ENCODE measurements around the gene NEDD4. TPM values are rescaled to one million over a fixed set of nuclear protein-coding genes. Genes with fewer than 3 reads are reported as not detected.

Gene NEDD4
- polyA plus RNA-seq, 1 of the 3 experiments (the other 2 are of a cell fraction), result 12.9 TPM

DNA sequence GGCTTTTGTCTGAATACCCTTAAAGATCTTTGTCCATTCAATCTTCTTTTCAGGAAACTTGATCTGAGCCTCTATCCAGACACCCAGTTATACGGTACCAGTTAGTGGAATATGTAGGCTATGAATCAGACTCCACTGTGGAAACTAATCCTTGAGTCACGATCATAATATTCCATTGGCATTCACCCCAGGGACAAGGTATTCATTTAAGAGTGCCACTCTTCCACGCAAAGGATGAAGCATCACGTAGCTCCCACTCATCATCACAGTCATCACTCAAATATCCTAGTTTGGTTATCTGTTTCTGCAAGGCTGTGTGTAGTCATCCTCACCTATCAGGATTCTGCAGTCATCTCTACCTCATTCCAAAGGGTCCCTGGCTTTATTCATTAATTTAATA, 85.6 kb downstream of the NEDD4 start:
- peaks cover 3 to 14% of the 10 kb centered on the region in 2 experiments for H3K4me1 ChIP-seq (ENCODE audit: control insufficient read depth in 1 of 2, insufficient read depth in 2 of 2, low read depth in 1 of 2, low read length in 1 of 2)
- H3K27me3 ChIP-seq (ENCODE audit: insufficient read depth), result no peaks in the 10 kb centered on the region
- peak; percentile 3 for DNase-seq
- peaks cover 47% of the 10 kb centered on the region for H3F3A ChIP-seq (replicated peaks; ENCODE audit: insufficient read depth)
- TF ChIP-seq TCF12 (IDR thresholded peaks at IDR 0.05), result peak; percentile 95
- TF ChIP-seq CHD2 (IDR thresholded peaks at IDR 0.05; ENCODE audit: low read length, partially characterized antibody), result no peak
- TF ChIP-seq NFIC (IDR thresholded peaks at IDR 0.05; ENCODE audit: borderline replicate concordance), result peak; percentile 91
- TF ChIP-seq GATA2 (CRISPR knock-in tag; IDR thresholded peaks at IDR 0.05), result no peak
- TF ChIP-seq, protein P1, sequence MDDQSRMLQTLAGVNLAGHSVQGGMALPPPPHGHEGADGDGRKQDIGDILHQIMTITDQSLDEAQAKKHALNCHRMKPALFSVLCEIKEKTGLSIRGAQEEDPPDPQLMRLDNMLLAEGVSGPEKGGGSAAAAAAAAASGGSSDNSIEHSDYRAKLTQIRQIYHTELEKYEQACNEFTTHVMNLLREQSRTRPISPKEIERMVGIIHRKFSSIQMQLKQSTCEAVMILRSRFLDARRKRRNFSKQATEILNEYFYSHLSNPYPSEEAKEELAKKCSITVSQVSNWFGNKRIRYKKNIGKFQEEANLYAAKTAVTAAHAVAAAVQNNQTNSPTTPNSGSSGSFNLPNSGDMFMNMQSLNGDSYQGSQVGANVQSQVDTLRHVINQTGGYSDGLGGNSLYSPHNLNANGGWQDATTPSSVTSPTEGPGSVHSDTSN (IDR thresholded peaks at IDR 0.05), result peak; percentile 94
- TF ChIP-seq FOSL2 (IDR thresholded peaks at IDR 0.05; ENCODE audit: borderline replicate concordance, low read depth), result peak; percentile 99
- TF ChIP-seq MEF2A (IDR thresholded peaks at IDR 0.05; ENCODE audit: borderline replicate concordance, low read depth), result 0 out of 2 replicates have a peak, but pooled peaks have one; percentile 31
- TF ChIP-seq FOXM1 (IDR thresholded peaks at IDR 0.05; ENCODE audit: low read depth), result peak; percentile 69; the same call in 1 of the 2 replicates
- TF ChIP-seq, protein P2, sequence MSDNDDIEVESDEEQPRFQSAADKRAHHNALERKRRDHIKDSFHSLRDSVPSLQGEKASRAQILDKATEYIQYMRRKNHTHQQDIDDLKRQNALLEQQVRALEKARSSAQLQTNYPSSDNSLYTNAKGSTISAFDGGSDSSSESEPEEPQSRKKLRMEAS (IDR thresholded peaks at IDR 0.05; ENCODE audit: low read depth), result peak; percentile 68
- 0 out of 2 replicates have a peak, but pooled peaks have one; percentile 9 for TF ChIP-seq TAF1 (IDR thresholded peaks at IDR 0.05; ENCODE audit: borderline replicate concordance, low read depth, low read length)
- TF ChIP-seq POLR2AphosphoS5 (IDR thresholded peaks at IDR 0.05; ENCODE audit: low read depth, low read length), result peak; percentile 83; the same call in 1 of the 2 replicates
- peak; percentile 56; the same call in 1 of the 2 replicates for TF ChIP-seq ZBTB33 (IDR thresholded peaks at IDR 0.05; ENCODE audit: borderline replicate concordance, low read depth)
- no peak for TF ChIP-seq YY1 (IDR thresholded peaks at IDR 0.05; ENCODE audit: low read depth)
- TF ChIP-seq, protein P3, sequence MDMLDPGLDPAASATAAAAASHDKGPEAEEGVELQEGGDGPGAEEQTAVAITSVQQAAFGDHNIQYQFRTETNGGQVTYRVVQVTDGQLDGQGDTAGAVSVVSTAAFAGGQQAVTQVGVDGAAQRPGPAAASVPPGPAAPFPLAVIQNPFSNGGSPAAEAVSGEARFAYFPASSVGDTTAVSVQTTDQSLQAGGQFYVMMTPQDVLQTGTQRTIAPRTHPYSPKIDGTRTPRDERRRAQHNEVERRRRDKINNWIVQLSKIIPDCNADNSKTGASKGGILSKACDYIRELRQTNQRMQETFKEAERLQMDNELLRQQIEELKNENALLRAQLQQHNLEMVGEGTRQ (IDR thresholded peaks at IDR 0.05; ENCODE audit: borderline replicate concordance, low read depth, low read length), result no peak
- no peak for TF ChIP-seq EZH2phosphoT487 (IDR thresholded peaks at IDR 0.05; ENCODE audit: borderline replicate concordance, low read depth)
- TF ChIP-seq JUND (IDR thresholded peaks at IDR 0.05), result peak; percentile 98
- TF ChIP-seq ELF1 (IDR thresholded peaks at IDR 0.05), result no peak
- TF ChIP-seq TEAD4 (IDR thresholded peaks at IDR 0.05; ENCODE audit: borderline replicate concordance, insufficient read depth), result peak; percentile 97
- TF ChIP-seq EP300 (IDR thresholded peaks at IDR 0.05; ENCODE audit: borderline replicate concordance in 1 of 2, low read depth in 1 of 2, low read length in 1 of 2), result peak; percentile 38 to 94; a peak in 3 of 4 replicates
- TF ChIP-seq SIN3A (IDR thresholded peaks at IDR 0.05; ENCODE audit: borderline replicate concordance, low read depth, low read length), result peak; percentile 72; the same call in 1 of the 2 replicates
- TF ChIP-seq RXRA (IDR thresholded peaks at IDR 0.05; ENCODE audit: borderline replicate concordance, low read depth), result peak; percentile 84; the same call in 1 of the 2 replicates
- H3K9me2 ChIP-seq, result no peaks in the 10 kb centered on the region
- H3K9me3 ChIP-seq, result no peaks in the 10 kb centered on the region
- peak overlapping the region; percentile 75 for H3K9ac ChIP-seq
- H3K36me3 ChIP-seq (replicated peaks in 1 of 2; ENCODE audit: control insufficient read depth in 1 of 2, insufficient read depth in 2 of 2, low read length in 1 of 2), result peaks cover 0 to 7% of the 10 kb centered on the region in 2 experiments
- H2AFZ ChIP-seq (ENCODE audit: low read depth), result no peak overlapping the region
- H3K27ac ChIP-seq (ENCODE audit: low read depth in 2 of 2, low read length in 1 of 2), result peak overlapping the region; percentile 74 to 96; a peak in 3 of 4 replicates
- ChIA-PET POLR2A (no interaction called here), CTCF (interaction anchor here (0.5 to 3.0 kb wide), 5 partner anchors 10 to 19 kb away, joined by 3 to 16 read pairs (median 3); no protein-coding TSS in a partner anchor)
- peak overlapping the region; percentile 21 to 25; a peak in 1 of 4 replicates for H3K4me3 ChIP-seq (ENCODE audit: low read depth in 2 of 2, low read length in 1 of 2)
- H3K4me2 ChIP-seq, result peak overlapping the region; percentile 62; the same call in 1 of the 2 replicates
- H3K79me2 ChIP-seq (ENCODE audit: insufficient read depth), result peaks cover 70% of the 10 kb centered on the region
- H4K20me1 ChIP-seq (ENCODE audit: insufficient read depth), result no peaks in the 10 kb centered on the region
- 3% methylated on average over 4 of the region's 4 CpGs for WGBS (ENCODE audit: low lambda C conversion rate)
